Nephron progenitor cell (in vitro differentiated cells): ENCODE measurements around the gene PDE6H.

ENCODE experiments used
- DNase-seq: peaks from one replicate; pipeline ENCODE4 v3.0.0; 2021
- H3K27ac Mint-ChIP-seq: 2 replicates; pipeline ENCODE4 v1.8.0; 2021; ENCODE audit warnings: mild to moderate bottlenecking, moderate library complexity, mixed read lengths
- H3K27me3 Mint-ChIP-seq: 2 replicates; pipeline ENCODE4 v1.8.0; 2021; ENCODE audit warnings: mild to moderate bottlenecking, low read depth, mixed read lengths; ENCODE audit not compliant: poor library complexity
- H3K36me3 Mint-ChIP-seq: 2 replicates; pipeline ENCODE4 v1.8.0; 2021; ENCODE audit warnings: low read depth, mixed read lengths
- H3K4me1 Mint-ChIP-seq: 2 replicates; pipeline ENCODE4 v1.8.0; 2021; ENCODE audit warnings: mixed read lengths
- H3K4me3 Mint-ChIP-seq: 2 replicates; pipeline ENCODE4 v1.8.0; 2021; ENCODE audit warnings: mild to moderate bottlenecking, moderate library complexity, mixed read lengths
- H3K9me3 Mint-ChIP-seq: 2 replicates; pipeline ENCODE4 v1.8.0; 2021; ENCODE audit warnings: mild to moderate bottlenecking, moderate library complexity, mixed read lengths
- CTCF ChIP-seq: fragments of 200-600 bp; sonication (generic); IDR thresholded peaks from 2 replicates; pipeline ENCODE4 v1.5.0; 2021; ENCODE audit warnings: antibody characterized with exemption

The PDE6H gene

GRCh38 chr12:14942196-14942931 lies 30.5 kb upstream of the PDE6H start:
- Mint-ChIP-seq H3K27me3 (no peaks in the 10 kb centered on the region), H3K27ac (no peak overlapping the region), H3K4me3 (no peak overlapping the region), H3K9me3 (peaks cover 10% of the 10 kb centered on the region), H3K4me1 (peaks cover 12% of the 10 kb centered on the region), H3K36me3 (no peaks in the 10 kb centered on the region)
- no peak for DNase-seq
- no peak for TF ChIP-seq CTCF

- Mint-ChIP-seq H3K4me1 (peaks cover 39% of the 10 kb centered on the region), H3K4me3 (no peak overlapping the region), H3K27me3 (peaks cover 3% of the 10 kb centered on the region), H3K36me3 (no peaks in the 10 kb centered on the region), H3K27ac (peak overlapping the region; percentile 25), H3K9me3 (peaks cover 4% of the 10 kb centered on the region)
- no peak for TF ChIP-seq CTCF
- DNase-seq = no peak
Measured at GRCh38 chr12:14946162-14946561, 26.7 kb upstream of the PDE6H start.

GRCh38 chr12:14946861-14947260 lies 26.0 kb upstream of the PDE6H start:
- peaks cover 39% of the 10 kb centered on the region for H3K4me1 Mint-ChIP-seq
- no peak for TF ChIP-seq CTCF
- H3K4me3 Mint-ChIP-seq = no peak overlapping the region
- H3K9me3 Mint-ChIP-seq = peaks cover 4% of the 10 kb centered on the region
- no peak for DNase-seq
- H3K27ac Mint-ChIP-seq = no peak overlapping the region
- H3K27me3 Mint-ChIP-seq = peaks cover 3% of the 10 kb centered on the region
- H3K36me3 Mint-ChIP-seq = no peaks in the 10 kb centered on the region

GRCh38 chr12:14948672-14949071 lies 24.2 kb upstream of the PDE6H start:
- no peaks in the 10 kb centered on the region for H3K9me3 Mint-ChIP-seq
- H3K4me1 Mint-ChIP-seq = peaks cover 42% of the 10 kb centered on the region
- DNase-seq = no peak
- H3K27ac Mint-ChIP-seq = peak overlapping the region; percentile 89
- TF ChIP-seq CTCF = no peak
- H3K36me3 Mint-ChIP-seq = no peaks in the 10 kb centered on the region
- peak overlapping the region; percentile 4 for H3K4me3 Mint-ChIP-seq
- peaks cover 3% of the 10 kb centered on the region for H3K27me3 Mint-ChIP-seq

GRCh38 chr12:14949631-14950030 lies 23.2 kb upstream of the PDE6H start:
- no peak for DNase-seq
- TF ChIP-seq CTCF = no peak
- Mint-ChIP-seq H3K4me1 (peaks cover 42% of the 10 kb centered on the region), H3K4me3 (no peak overlapping the region), H3K9me3 (no peaks in the 10 kb centered on the region), H3K27me3 (peaks cover 3% of the 10 kb centered on the region), H3K27ac (no peak overlapping the region), H3K36me3 (no peaks in the 10 kb centered on the region)

GRCh38 chr12:14950421-14950820 lies 22.4 kb upstream of the PDE6H start:
- H3K9me3 Mint-ChIP-seq = no peaks in the 10 kb centered on the region
- no peak for DNase-seq
- H3K27ac Mint-ChIP-seq = peak overlapping the region; percentile 4
- TF ChIP-seq CTCF = no peak
- H3K4me3 Mint-ChIP-seq = no peak overlapping the region
- H3K27me3 Mint-ChIP-seq = peaks cover 3% of the 10 kb centered on the region
- H3K4me1 Mint-ChIP-seq = peaks cover 42% of the 10 kb centered on the region
- H3K36me3 Mint-ChIP-seq = no peaks in the 10 kb centered on the region
